Calu3 (cell line): ENCODE measurements around the gene CDK18. TPM values are rescaled to one million over a fixed set of nuclear protein-coding genes. Genes with fewer than 3 reads are reported as not detected.

ENCODE experiments used
- BruUV-seq: library from RNA; stranded (reverse); fragments of 400-500 nt; replicated peaks from 2 replicates; lab custom pipeline; 2021; lab: Mats Ljungman, UMichigan
- CTCF ChIA-PET: fragments of 300-600 bp; sonication (Branson Sonifier 250); formaldehyde crosslinking; loops from one replicate; lab custom pipeline; 2022; ENCODE audit warnings: antibody characterized with exemption; lab: Charles Lee
- DNase-seq: peaks from one replicate; pipeline ENCODE4 v3.0.0; 2022
- H3K27ac Mint-ChIP-seq: one replicate; pipeline ENCODE4 v1.8.0; 2022; ENCODE audit warnings: mixed read lengths; ENCODE audit not compliant: unreplicated experiment
- H3K27me3 Mint-ChIP-seq: one replicate; pipeline ENCODE4 v1.8.0; 2022; ENCODE audit warnings: mixed read lengths; ENCODE audit not compliant: unreplicated experiment
- H3K36me3 Mint-ChIP-seq: one replicate; pipeline ENCODE4 v1.8.0; 2022; ENCODE audit warnings: mild to moderate bottlenecking, moderate library complexity, mixed read lengths; ENCODE audit not compliant: insufficient read depth, unreplicated experiment
- H3K4me1 Mint-ChIP-seq: one replicate; pipeline ENCODE4 v1.8.0; 2022; ENCODE audit warnings: mild to moderate bottlenecking, low read depth, mixed read lengths; ENCODE audit not compliant: unreplicated experiment
- H3K4me3 Mint-ChIP-seq: one replicate; pipeline ENCODE4 v1.8.0; 2022; ENCODE audit warnings: mild to moderate bottlenecking, low read depth, moderate library complexity, mixed read lengths; ENCODE audit not compliant: unreplicated experiment
- H3K9me3 Mint-ChIP-seq: one replicate; pipeline ENCODE4 v1.8.0; 2022; ENCODE audit warnings: low read depth, mixed read lengths; ENCODE audit not compliant: unreplicated experiment
- CTCF ChIP-seq: fragments of 200-600 bp; IDR thresholded peaks from one replicate; pipeline ENCODE4 v1.8.0; 2022; ENCODE audit warnings: antibody characterized with exemption; ENCODE audit not compliant: unreplicated experiment
- intact Hi-C: fragments of 100-400 bp; cut with micrococcal nuclease; formaldehyde crosslinking; loops from one replicate; pipeline ENCODE4 v1.10.0; 2022; ENCODE audit not compliant: unreplicated experiment
- total RNA-seq: library from RNA; stranded (reverse); gene quantifications from 2 replicates; pipeline ENCODE4 v1.2.3, GENCODE V29; 2022

CDK18 gene
- total RNA-seq, 1 experiment from 2014 or later: 44.0 TPM

- intact Hi-C loops: no loop called here
- peaks cover 21% of the 10 kb centered on the region for H3K4me1 Mint-ChIP-seq
- peak; percentile 49 for DNase-seq
- H3K27me3 Mint-ChIP-seq: peaks cover 81% of the 10 kb centered on the region
- peaks cover 15% of the 10 kb centered on the region for H3K36me3 Mint-ChIP-seq
- CTCF ChIA-PET: interaction anchor here (1.0 to 2.2 kb wide), 6 partner anchors 13 to 28 kb away, joined by 3 to 12 read pairs (median 7); no protein-coding TSS in a partner anchor
- H3K4me3 Mint-ChIP-seq: peak overlapping the region; percentile 7
- no peaks in the 10 kb centered on the region for H3K9me3 Mint-ChIP-seq
- no peak for TF ChIP-seq CTCF
- BruUV-seq: no TSS peak
- H3K27ac Mint-ChIP-seq: no peak overlapping the region
Observed at GRCh38 chr1:205456383-205456867, 48.0 kb upstream of the CDK18 start.

- peaks cover 17% of the 10 kb centered on the region for H3K4me1 Mint-ChIP-seq
- no TSS peak for BruUV-seq
Observed at GRCh38 chr1:205456868-205457745, 47.4 kb upstream of the CDK18 start.

GRCh38 chr1:205458777-205459566, 45.5 kb upstream of the CDK18 start:
- peak; percentile 72 for DNase-seq
- H3K27me3 Mint-ChIP-seq: peaks cover 68% of the 10 kb centered on the region
- H3K27ac Mint-ChIP-seq: no peak overlapping the region
- peaks cover 8% of the 10 kb centered on the region for H3K4me1 Mint-ChIP-seq
- H3K4me3 Mint-ChIP-seq: no peak overlapping the region
- CTCF ChIA-PET: interaction anchor here (0.6 to 1.0 kb wide), 2 partner anchors 19 to 76 kb away, joined by 4 read pairs; no protein-coding TSS in a partner anchor
- intact Hi-C loops: no loop called here
- H3K36me3 Mint-ChIP-seq: peaks cover 13% of the 10 kb centered on the region
- no TSS peak for BruUV-seq
- no peaks in the 10 kb centered on the region for H3K9me3 Mint-ChIP-seq
- TF ChIP-seq CTCF: no peak

More at GRCh38 chr1:205456868-205457745, 47.4 kb upstream of the CDK18 start:
- no peak overlapping the region for H3K27ac Mint-ChIP-seq
- peaks cover 81% of the 10 kb centered on the region for H3K27me3 Mint-ChIP-seq
- CTCF ChIA-PET: interaction anchor here (1.0 to 2.2 kb wide), 6 partner anchors 13 to 28 kb away, joined by 3 to 12 read pairs (median 7); no protein-coding TSS in a partner anchor
- no peak for TF ChIP-seq CTCF
- peaks cover 13% of the 10 kb centered on the region for H3K36me3 Mint-ChIP-seq
- intact Hi-C loops: no loop called here
- peak; percentile 43 for DNase-seq
- H3K4me3 Mint-ChIP-seq: peak overlapping the region; percentile 7
- H3K9me3 Mint-ChIP-seq: no peaks in the 10 kb centered on the region

- no peak overlapping the region for H3K4me3 Mint-ChIP-seq
- H3K27ac Mint-ChIP-seq: no peak overlapping the region
- TF ChIP-seq CTCF: no peak
- no peaks in the 10 kb centered on the region for H3K4me1 Mint-ChIP-seq
- peaks cover 22% of the 10 kb centered on the region for H3K27me3 Mint-ChIP-seq
- H3K36me3 Mint-ChIP-seq: no peaks in the 10 kb centered on the region
- no peaks in the 10 kb centered on the region for H3K9me3 Mint-ChIP-seq
- no TSS peak for BruUV-seq
- CTCF ChIA-PET: no interaction called here
- intact Hi-C loops: no loop called here
- DNase-seq: no peak
Observed at GRCh38 chr1:205465392-205465791, 39.1 kb upstream of the CDK18 start.
